ENCODE data around the gene GNB2. TPM values are rescaled to one million over a fixed set of nuclear protein-coding genes. Genes with fewer than 3 reads are reported as not detected.
"Not testable (repeated sequence)": the region's sequence is repeated elsewhere in the genome, so short reads cannot be mapped to it uniquely, and the experiment has no call there.

The GNB2 gene
- total and polyA plus RNA-seq, 12 donors: 54.1 to 365 (median 213) TPM

DNA sequence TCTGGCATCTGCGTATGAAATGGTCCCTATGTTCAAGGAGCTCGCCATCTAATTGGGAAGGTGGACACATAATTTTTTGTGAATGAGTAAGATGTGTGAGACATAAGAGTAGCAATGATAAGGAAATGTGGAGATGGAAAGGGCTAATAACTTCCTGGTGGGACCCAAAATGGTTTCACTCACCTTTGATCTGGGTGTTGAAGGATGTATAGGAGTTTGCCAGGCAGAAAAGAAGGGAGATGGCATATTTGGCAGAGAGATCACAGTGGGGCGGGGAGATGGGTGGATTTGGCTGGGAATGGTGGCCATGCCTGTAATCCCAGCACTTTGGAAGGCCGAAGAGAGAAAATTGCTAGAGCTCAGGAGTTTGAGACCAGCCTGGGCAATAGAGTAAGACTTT is 36.9 kb downstream of the GNB2 start:
- H3K27ac ChIP-seq: no peak overlapping the region
- 68 to 94% (median 79%) methylated on average over 4 of the region's 4 CpGs for WGBS, 4 donors
- TF ChIP-seq, protein P1, sequence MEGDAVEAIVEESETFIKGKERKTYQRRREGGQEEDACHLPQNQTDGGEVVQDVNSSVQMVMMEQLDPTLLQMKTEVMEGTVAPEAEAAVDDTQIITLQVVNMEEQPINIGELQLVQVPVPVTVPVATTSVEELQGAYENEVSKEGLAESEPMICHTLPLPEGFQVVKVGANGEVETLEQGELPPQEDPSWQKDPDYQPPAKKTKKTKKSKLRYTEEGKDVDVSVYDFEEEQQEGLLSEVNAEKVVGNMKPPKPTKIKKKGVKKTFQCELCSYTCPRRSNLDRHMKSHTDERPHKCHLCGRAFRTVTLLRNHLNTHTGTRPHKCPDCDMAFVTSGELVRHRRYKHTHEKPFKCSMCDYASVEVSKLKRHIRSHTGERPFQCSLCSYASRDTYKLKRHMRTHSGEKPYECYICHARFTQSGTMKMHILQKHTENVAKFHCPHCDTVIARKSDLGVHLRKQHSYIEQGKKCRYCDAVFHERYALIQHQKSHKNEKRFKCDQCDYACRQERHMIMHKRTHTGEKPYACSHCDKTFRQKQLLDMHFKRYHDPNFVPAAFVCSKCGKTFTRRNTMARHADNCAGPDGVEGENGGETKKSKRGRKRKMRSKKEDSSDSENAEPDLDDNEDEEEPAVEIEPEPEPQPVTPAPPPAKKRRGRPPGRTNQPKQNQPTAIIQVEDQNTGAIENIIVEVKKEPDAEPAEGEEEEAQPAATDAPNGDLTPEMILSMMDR (IDR thresholded peaks at IDR 0.05): no peak
- no peak for TF ChIP-seq POLR2A (IDR thresholded peaks at IDR 0.05)

DNA sequence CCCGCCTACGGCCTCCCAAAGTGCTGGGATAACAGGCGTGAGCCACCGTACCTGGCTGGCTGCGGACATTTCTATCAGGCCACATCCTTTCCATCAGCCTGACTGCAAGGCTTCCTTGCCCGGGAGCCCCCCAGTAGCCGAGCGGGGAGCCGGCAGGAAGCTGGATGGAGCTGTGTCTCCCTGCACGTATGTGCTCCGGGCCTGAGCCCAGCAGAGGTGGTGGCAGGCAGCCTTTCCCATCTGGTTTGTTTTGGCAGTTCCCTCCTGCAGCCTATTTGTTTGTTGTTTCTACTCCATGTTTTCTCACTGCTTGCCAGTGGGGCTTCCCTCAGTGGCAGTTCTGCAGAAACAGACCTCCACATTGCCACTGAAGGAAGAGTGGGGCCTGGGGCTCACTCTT is 37.8 kb downstream of the GNB2 start:
- H3K4me3 ChIP-seq: no peak overlapping the region
- no peaks in the 10 kb centered on the region for H3K9me3 ChIP-seq (replicated peaks in 1 of 3)
- DNase-seq: no peak
- 67 to 90% (median 76%) methylated on average over 11 of the region's 11 CpGs; no CpG with 5 or more reads in 1 of the 4 donors for WGBS, 4 donors
- TF ChIP-seq, protein P1 (IDR thresholded peaks at IDR 0.05): no peak
- no peak for TF ChIP-seq POLR2A (IDR thresholded peaks at IDR 0.05)
- H3K27ac ChIP-seq: no peak overlapping the region
- intact Hi-C loops (cut with DNase I): no loop called here
- no peaks in the 10 kb centered on the region for H3K36me3 ChIP-seq (replicated peaks in 1 of 2)
- peaks cover 7 to 11% of the 10 kb centered on the region in 2 donors for H3K4me1 ChIP-seq (replicated peaks in 1 of 2)
- H3K27me3 ChIP-seq: no peaks in the 10 kb centered on the region

More for the DNA sequence above, 36.9 kb downstream of the GNB2 start:
- H3K9me3 ChIP-seq (replicated peaks in 1 of 3): no peaks in the 10 kb centered on the region
- no peak overlapping the region for H3K4me3 ChIP-seq
- H3K4me1 ChIP-seq (replicated peaks in 1 of 2): peaks cover 9 to 11% of the 10 kb centered on the region in 2 donors
- H3K27me3 ChIP-seq: no peaks in the 10 kb centered on the region
- no peaks in the 10 kb centered on the region for H3K36me3 ChIP-seq (replicated peaks in 1 of 2)
- no peak for DNase-seq
- intact Hi-C loops (cut with DNase I): no loop called here

DNA sequence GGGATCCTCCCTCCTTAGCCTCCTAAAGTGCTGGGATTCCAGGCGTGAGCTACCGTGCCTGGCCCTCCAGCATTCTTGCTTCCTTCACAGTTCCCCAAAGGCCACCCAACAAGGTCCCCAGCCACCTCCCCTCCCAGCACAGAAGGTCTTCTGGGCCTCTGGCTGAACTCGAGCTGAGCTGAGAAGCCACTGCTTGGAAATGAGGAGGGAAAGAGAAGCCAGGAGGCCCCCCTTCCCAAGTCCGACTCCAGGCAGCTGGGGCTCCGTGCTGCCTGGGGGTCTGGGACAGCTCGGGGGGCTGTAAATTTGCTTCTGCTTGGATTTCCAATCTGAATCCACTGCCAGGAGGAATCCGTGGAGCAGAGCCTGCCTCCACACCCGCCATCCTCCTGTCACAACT is 41.2 kb downstream of the GNB2 start:
- intact Hi-C loops (cut with DNase I): no loop called here
- no peaks in the 10 kb centered on the region for H3K36me3 ChIP-seq (replicated peaks in 1 of 2)
- H3K27me3 ChIP-seq: no peaks in the 10 kb centered on the region
- no peak overlapping the region for H3K4me3 ChIP-seq
- DNase-seq: no peak
- H3K9me3 ChIP-seq (replicated peaks in 1 of 3): no peaks in the 10 kb centered on the region
- WGBS, 4 donors: 66 to 78% (median 76%) methylated on average over 6 to 8 of the region's 8 CpGs
- H3K27ac ChIP-seq: no peak overlapping the region
- no peaks in the 10 kb centered on the region for H3K4me1 ChIP-seq (replicated peaks in 1 of 2)
- TF ChIP-seq POLR2A (IDR thresholded peaks at IDR 0.05): no peak
- TF ChIP-seq, protein P1 (IDR thresholded peaks at IDR 0.05): no peak

DNA sequence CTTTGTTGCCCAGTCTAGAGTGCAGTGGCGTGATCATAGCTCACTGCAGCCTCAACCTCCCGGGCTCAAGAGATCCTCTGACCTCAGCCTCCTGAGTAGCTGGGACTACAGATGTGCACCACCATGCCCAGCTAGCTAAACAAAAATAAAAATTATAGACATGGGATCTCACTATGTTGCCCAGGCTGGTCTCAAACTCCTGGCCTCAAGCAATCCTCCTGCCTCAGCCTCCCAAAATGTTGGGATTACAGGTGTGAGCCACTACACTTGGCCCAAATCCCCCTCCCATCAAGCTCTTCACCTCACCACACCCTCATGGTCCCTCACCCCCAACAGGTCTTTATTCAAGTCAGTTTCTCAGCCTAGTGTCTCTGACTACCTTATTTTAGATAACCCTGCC is 43.5 kb downstream of the GNB2 start:
- 87 to 100% (median 93%) methylated on average over 2 of the region's 2 CpGs for WGBS, 4 donors
- H3K27ac ChIP-seq; H3K4me3 ChIP-seq; H3K36me3 ChIP-seq (replicated peaks in 1 of 2); intact Hi-C loops (cut with DNase I); DNase-seq; H3K4me1 ChIP-seq (replicated peaks in 1 of 2); H3K9me3 ChIP-seq (replicated peaks in 1 of 3): not testable (repeated sequence)
- H3K27me3 ChIP-seq: peaks cover 14% of the 10 kb centered on the region

DNA sequence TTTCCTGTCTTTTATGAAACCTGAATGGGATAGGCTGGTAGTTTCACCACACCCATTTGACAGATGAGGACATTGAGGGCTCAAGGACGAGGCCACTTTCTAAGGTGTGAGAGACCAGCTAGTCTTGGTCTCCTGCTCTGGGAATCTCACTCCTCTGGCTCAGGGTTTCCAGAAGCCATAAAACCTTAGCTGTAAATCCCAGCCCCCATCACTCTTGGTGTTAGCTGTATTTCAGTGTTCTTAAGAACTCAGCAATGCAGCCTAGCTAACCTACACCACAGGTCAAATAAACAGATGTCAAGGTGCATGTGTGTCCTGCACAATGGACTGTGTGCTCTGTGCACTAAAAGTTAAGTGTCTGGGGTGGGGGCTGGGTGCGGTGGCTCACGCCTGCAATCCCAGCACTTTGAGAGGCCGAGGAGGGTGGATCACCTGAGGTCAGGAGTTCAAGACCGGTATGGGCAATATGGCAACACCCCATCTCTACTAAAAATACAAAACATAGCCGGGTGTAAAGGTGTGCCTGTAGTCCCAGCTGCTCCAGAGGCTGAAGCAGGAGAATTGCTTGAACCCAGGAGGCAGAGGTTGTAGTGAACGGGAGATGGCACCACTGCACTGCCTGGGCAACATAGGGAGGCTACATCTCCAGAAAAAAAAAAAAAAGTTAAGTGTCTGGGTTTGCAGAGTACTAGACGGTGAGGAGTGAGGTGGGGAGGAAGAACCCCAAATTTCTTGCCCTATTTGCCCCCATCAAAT is 46.2 kb downstream of the GNB2 start:
- 51 to 63% (median 61%) methylated on average over 8 of the region's 8 CpGs for WGBS, 4 donors
- Histone ChIP-seq H3K27me3 (peaks cover 14% of the 10 kb centered on the region), H3K9me3 (replicated peaks in 1 of 3) (no peaks in the 10 kb centered on the region), H3K27ac (no peak overlapping the region), H3K4me3 (no peak overlapping the region), H3K36me3 (replicated peaks in 1 of 2) (no peaks in the 10 kb centered on the region), H3K4me1 (replicated peaks in 1 of 2) (peaks cover 4 to 7% of the 10 kb centered on the region in 2 donors)
- no peak for DNase-seq
- intact Hi-C loops (cut with DNase I): no loop called here
- TF ChIP-seq, protein P1 (IDR thresholded peaks at IDR 0.05): no peak
- no peak for TF ChIP-seq POLR2A (IDR thresholded peaks at IDR 0.05)
